Karpas-422 (cell line): ENCODE results near the gene MAN2A1. TPM values are rescaled to one million over a fixed set of nuclear protein-coding genes. Genes with fewer than 3 reads are reported as not detected.

ENCODE experiments used
- DNase-seq: peaks from one replicate; pipeline ENCODE4 v3.0.0-alpha.2; 2015
- H2AFZ ChIP-seq: fragments of 200-600 bp; sonication (generic); 2 replicates; pipeline ENCODE4 v1.6.1; 2014; ENCODE audit warnings: antibody characterized with exemption, low read length, mixed read lengths
- H3K27ac ChIP-seq: fragments of 200-600 bp; sonication (generic); 2 replicates; pipeline ENCODE4 v1.5.1; 2014; ENCODE audit warnings: mild to moderate bottlenecking, low read length, moderate library complexity
- H3K27me3 ChIP-seq: fragments of 200-600 bp; sonication (generic); 2 replicates; pipeline ENCODE4 v1.6.1; 2014; ENCODE audit warnings: low read length, mixed read lengths
- H3K36me3 ChIP-seq: fragments of 200-600 bp; sonication (generic); 2 replicates; pipeline ENCODE4 v1.6.1; 2014; ENCODE audit warnings: low read length, mixed read lengths; ENCODE audit not compliant: insufficient read depth
- H3K4me1 ChIP-seq: fragments of 200-600 bp; sonication (generic); 2 replicates; pipeline ENCODE4 v1.6.1; 2014; ENCODE audit warnings: mild to moderate bottlenecking, low read length, mixed read lengths
- H3K4me2 ChIP-seq: fragments of 200-600 bp; sonication (generic); 2 replicates; pipeline ENCODE4 v1.6.1; 2014; ENCODE audit warnings: low read length, low read depth, mild to moderate bottlenecking; ENCODE audit not compliant: poor library complexity, severe bottlenecking
- H3K4me3 ChIP-seq: fragments of 200-600 bp; sonication (generic); 2 replicates; pipeline ENCODE4 v1.5.1; 2014; ENCODE audit warnings: mild to moderate bottlenecking, antibody characterized with exemption, low read length, mixed read lengths
- H3K79me2 ChIP-seq: fragments of 200-600 bp; sonication (generic); 2 replicates; pipeline ENCODE4 v1.6.1; 2014; ENCODE audit warnings: mild to moderate bottlenecking, low read length, mixed read lengths
- H3K9ac ChIP-seq: fragments of 200-600 bp; sonication (generic); 2 replicates; pipeline ENCODE4 v1.6.0; 2014; ENCODE audit warnings: low read length
- H3K9me2 ChIP-seq: fragments of 200-600 bp; sonication (generic), shearing (Covaris generic); replicated peaks from 2 replicates; pipeline ENCODE4 v1.6.0; 2014; ENCODE audit warnings: mild to moderate bottlenecking, low read length, moderate library complexity; ENCODE audit not compliant: insufficient read depth
- H3K9me3 ChIP-seq: fragments of 300-700, 200-600 bp; sonication (generic); 2 replicates; pipeline ENCODE4 v1.6.1; 2014; ENCODE audit warnings: low read length, mixed read lengths
- H4K20me1 ChIP-seq: fragments of 200-600 bp; sonication (generic); 2 replicates; pipeline ENCODE4 v1.6.1; 2014; ENCODE audit warnings: mild to moderate bottlenecking, antibody characterized with exemption, low read length, low read depth; ENCODE audit not compliant: insufficient read depth
- total RNA-seq: library from RNA; depleted of rRNA; stranded (reverse); fragments of >200 nt; shearing (Covaris generic); gene quantifications from 2 replicates; pipeline ENCODE4 v1.2.3, GENCODE V29; 2014; ENCODE audit warnings: low replicate concordance

Gene MAN2A1
- total RNA-seq, 1 experiment from 2014 or later: 20.3 TPM

DNA sequence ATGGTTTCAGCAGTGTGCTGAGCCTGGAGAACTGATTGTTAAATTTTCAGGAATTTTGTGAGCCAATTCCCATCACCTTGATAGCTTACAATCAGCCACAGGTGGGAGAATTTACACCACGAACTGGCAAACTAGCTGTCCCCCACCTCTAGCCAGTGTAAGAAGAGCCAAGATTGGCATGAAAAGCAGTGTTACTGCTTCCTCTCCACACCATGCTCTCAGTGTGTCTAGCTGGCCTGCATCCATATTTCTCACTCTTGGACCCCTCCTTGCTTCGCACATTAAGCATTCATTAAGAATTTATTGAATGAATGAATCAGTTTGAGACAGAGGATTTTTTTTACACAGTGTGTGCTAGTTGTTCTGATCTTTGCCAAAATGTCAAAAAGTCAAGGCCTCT lies 36.7 kb upstream of the MAN2A1 start:
- H2AFZ ChIP-seq: no peak overlapping the region
- no peaks in the 10 kb centered on the region for H3K9me2 ChIP-seq
- no peak overlapping the region for H3K27ac ChIP-seq
- H3K27me3 ChIP-seq: no peaks in the 10 kb centered on the region
- no peaks in the 10 kb centered on the region for H3K79me2 ChIP-seq
- H3K4me2 ChIP-seq: no peak overlapping the region
- no peaks in the 10 kb centered on the region for H4K20me1 ChIP-seq
- H3K4me1 ChIP-seq: no peaks in the 10 kb centered on the region
- no peak overlapping the region for H3K9ac ChIP-seq
- DNase-seq: no peak
- no peak overlapping the region for H3K4me3 ChIP-seq
- no peaks in the 10 kb centered on the region for H3K36me3 ChIP-seq
- H3K9me3 ChIP-seq: no peaks in the 10 kb centered on the region

GRCh38 chr5:109653561-109654239 lies 36.0 kb upstream of the MAN2A1 start:
- H3K27ac ChIP-seq: no peak overlapping the region
- no peaks in the 10 kb centered on the region for H3K4me1 ChIP-seq
- no peak for DNase-seq
- no peak overlapping the region for H2AFZ ChIP-seq
- H3K9me3 ChIP-seq: no peaks in the 10 kb centered on the region
- H3K79me2 ChIP-seq: no peaks in the 10 kb centered on the region
- H3K4me3 ChIP-seq: no peak overlapping the region
- no peaks in the 10 kb centered on the region for H4K20me1 ChIP-seq
- no peak overlapping the region for H3K9ac ChIP-seq
- no peaks in the 10 kb centered on the region for H3K9me2 ChIP-seq
- H3K27me3 ChIP-seq: no peaks in the 10 kb centered on the region
- no peak overlapping the region for H3K4me2 ChIP-seq
- H3K36me3 ChIP-seq: no peaks in the 10 kb centered on the region

DNA sequence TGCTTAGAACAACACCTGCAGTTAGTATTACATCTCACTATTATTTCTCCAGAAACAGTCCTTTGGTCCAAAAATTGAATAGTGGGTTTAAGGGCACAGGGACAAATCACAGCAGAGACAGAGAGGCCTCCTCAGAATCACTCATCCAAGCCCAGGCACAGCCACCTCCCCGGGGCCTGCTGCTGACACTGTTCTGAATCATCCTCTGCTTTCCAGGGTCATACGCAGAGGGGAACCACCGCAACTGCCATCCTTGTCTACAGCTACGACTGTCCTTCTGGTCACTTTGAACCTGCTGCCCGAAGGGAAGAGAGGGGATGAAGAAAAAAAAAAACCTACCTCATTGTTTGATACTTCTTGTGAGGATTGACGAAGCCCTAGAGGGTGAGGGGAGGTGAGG lies 35.3 kb upstream of the MAN2A1 start:
- DNase-seq: no peak
- H3K79me2 ChIP-seq: no peaks in the 10 kb centered on the region
- H3K9ac ChIP-seq: no peak overlapping the region
- no peaks in the 10 kb centered on the region for H3K27me3 ChIP-seq
- no peaks in the 10 kb centered on the region for H3K9me2 ChIP-seq
- H3K4me2 ChIP-seq: no peak overlapping the region
- H3K36me3 ChIP-seq: no peaks in the 10 kb centered on the region
- no peak overlapping the region for H2AFZ ChIP-seq
- H3K4me1 ChIP-seq: no peaks in the 10 kb centered on the region
- no peak overlapping the region for H3K4me3 ChIP-seq
- no peaks in the 10 kb centered on the region for H4K20me1 ChIP-seq
- H3K9me3 ChIP-seq: no peaks in the 10 kb centered on the region
- H3K27ac ChIP-seq: no peak overlapping the region

GRCh38 chr5:109655841-109656240 lies 33.9 kb upstream of the MAN2A1 start:
- no peaks in the 10 kb centered on the region for H3K9me3 ChIP-seq
- no peak overlapping the region for H3K9ac ChIP-seq
- H3K9me2 ChIP-seq: no peaks in the 10 kb centered on the region
- no peaks in the 10 kb centered on the region for H4K20me1 ChIP-seq
- H3K36me3 ChIP-seq: no peaks in the 10 kb centered on the region
- no peak overlapping the region for H3K27ac ChIP-seq
- no peaks in the 10 kb centered on the region for H3K27me3 ChIP-seq
- H2AFZ ChIP-seq: no peak overlapping the region
- no peak overlapping the region for H3K4me2 ChIP-seq
- no peak for DNase-seq
- no peaks in the 10 kb centered on the region for H3K79me2 ChIP-seq
- H3K4me1 ChIP-seq: no peaks in the 10 kb centered on the region
- no peak overlapping the region for H3K4me3 ChIP-seq

DNA sequence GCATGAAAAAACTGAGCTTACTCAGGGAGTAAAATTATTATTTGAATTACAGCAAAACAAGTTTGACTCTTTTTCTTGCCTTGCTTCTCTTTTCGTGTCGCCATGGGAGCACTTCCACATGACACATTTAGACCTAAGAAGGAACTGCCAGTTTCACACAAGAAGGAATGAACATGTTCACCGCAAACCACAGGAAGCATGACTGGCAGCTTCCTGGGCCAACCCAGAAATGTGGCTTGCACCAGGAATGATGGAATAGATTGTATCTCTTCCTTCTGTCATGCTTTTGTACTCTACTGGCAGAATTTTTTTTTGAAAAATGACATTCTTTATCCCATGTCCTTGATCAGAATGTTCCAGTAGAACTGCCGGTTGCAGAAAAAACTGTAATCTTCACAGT lies 32.9 kb upstream of the MAN2A1 start:
- Histone ChIP-seq H3K79me2 (no peaks in the 10 kb centered on the region), H3K9me3 (no peaks in the 10 kb centered on the region), H3K4me3 (no peak overlapping the region), H4K20me1 (no peaks in the 10 kb centered on the region), H3K27me3 (no peaks in the 10 kb centered on the region), H2AFZ (no peak overlapping the region), H3K9ac (no peak overlapping the region), H3K36me3 (no peaks in the 10 kb centered on the region), H3K9me2 (no peaks in the 10 kb centered on the region), H3K4me2 (no peak overlapping the region), H3K4me1 (no peaks in the 10 kb centered on the region), H3K27ac (no peak overlapping the region)
- no peak for DNase-seq

DNA sequence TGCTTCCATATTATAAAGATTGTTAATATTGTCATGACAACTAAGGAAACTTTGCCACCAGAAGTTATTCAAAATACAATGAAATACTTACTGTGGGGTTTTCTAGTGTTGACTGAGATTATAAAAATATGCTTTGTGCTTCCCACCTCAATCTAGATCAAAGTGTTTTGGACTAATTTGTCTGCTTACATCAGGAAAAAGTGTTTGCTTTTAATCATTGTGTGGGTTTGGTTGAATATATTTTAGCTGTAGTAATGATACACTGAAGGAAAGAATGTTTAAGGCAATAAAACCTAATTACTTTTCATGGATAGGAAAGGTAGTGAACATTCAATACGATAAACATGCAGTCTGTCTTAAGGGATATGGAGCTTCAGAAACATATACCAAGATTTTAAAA lies 29.8 kb upstream of the MAN2A1 start:
- Histone ChIP-seq H3K4me1 (no peaks in the 10 kb centered on the region), H3K36me3 (no peaks in the 10 kb centered on the region), H3K9me3 (no peaks in the 10 kb centered on the region), H2AFZ (no peak overlapping the region), H4K20me1 (no peaks in the 10 kb centered on the region), H3K27me3 (no peaks in the 10 kb centered on the region), H3K4me2 (no peak overlapping the region), H3K9me2 (no peaks in the 10 kb centered on the region), H3K79me2 (no peaks in the 10 kb centered on the region), H3K4me3 (no peak overlapping the region), H3K27ac (no peak overlapping the region), H3K9ac (no peak overlapping the region)
- DNase-seq: no peak

DNA sequence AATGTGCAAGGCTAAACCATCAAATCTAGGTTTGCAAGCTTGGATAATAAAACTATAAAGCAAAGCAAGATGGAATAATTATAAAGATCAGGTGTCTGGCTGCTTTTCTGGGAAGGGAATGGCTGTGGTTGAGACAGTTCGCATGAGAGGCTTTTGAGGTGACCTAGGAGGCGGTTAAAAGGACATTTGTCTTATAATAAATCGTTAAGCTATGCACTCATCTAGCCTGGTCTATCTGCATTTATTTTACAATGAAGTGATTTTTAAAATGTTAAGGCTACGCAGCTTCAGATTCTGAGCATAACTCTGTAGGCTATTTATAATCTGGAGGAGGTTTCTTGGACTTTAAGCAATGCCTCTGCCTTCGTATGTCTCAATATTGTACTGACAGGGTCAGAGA lies 29.4 kb upstream of the MAN2A1 start:
- no peak overlapping the region for H3K4me3 ChIP-seq
- H3K4me1 ChIP-seq: no peaks in the 10 kb centered on the region
- H3K27me3 ChIP-seq: no peaks in the 10 kb centered on the region
- no peaks in the 10 kb centered on the region for H3K79me2 ChIP-seq
- DNase-seq: no peak
- H3K4me2 ChIP-seq: no peak overlapping the region
- H2AFZ ChIP-seq: no peak overlapping the region
- H4K20me1 ChIP-seq: no peaks in the 10 kb centered on the region
- H3K9me3 ChIP-seq: no peaks in the 10 kb centered on the region
- H3K27ac ChIP-seq: no peak overlapping the region
- no peaks in the 10 kb centered on the region for H3K36me3 ChIP-seq
- no peak overlapping the region for H3K9ac ChIP-seq
- no peaks in the 10 kb centered on the region for H3K9me2 ChIP-seq

DNA sequence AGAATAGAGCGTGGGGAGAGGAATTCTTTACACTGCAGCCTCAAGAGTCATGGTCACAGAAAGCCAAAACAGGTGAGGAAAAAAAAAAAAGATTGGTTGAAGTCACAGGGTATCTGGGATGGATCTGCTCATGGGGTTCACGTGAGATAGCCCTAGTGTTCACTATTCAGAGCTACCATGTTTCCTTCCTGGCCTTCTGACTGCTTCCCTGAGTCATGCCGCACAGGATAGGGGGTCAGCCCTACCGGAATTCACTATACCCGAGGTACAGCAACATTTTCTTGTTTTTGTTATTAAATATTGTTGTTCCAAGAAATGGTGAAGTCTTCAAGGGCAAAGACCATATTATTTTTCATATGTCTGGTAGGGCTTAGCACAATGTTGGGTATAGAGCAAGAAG lies 21.5 kb upstream of the MAN2A1 start:
- H3K9me2 ChIP-seq: no peaks in the 10 kb centered on the region
- H3K4me2 ChIP-seq: no peak overlapping the region
- no peaks in the 10 kb centered on the region for H3K27me3 ChIP-seq
- no peaks in the 10 kb centered on the region for H3K79me2 ChIP-seq
- H3K9ac ChIP-seq: no peak overlapping the region
- no peak for DNase-seq
- H4K20me1 ChIP-seq: no peaks in the 10 kb centered on the region
- H2AFZ ChIP-seq: no peak overlapping the region
- no peak overlapping the region for H3K4me3 ChIP-seq
- no peak overlapping the region for H3K27ac ChIP-seq
- H3K4me1 ChIP-seq: no peaks in the 10 kb centered on the region
- no peaks in the 10 kb centered on the region for H3K36me3 ChIP-seq
- H3K9me3 ChIP-seq: no peaks in the 10 kb centered on the region
